Astrocyte (in vitro differentiated cells and primary cell): Measurements from ENCODE around the gene TBC1D10B. TPM values are rescaled to one million over a fixed set of nuclear protein-coding genes. Genes with fewer than 3 reads are reported as not detected.

ENCODE experiments used
- DNase-seq: peaks from one replicate; pipeline ENCODE4 v3.0.0-alpha.2; 2010; ENCODE audit warnings: low read depth
- FAIRE-seq: peaks from 2 replicates; lab custom pipeline; 2011; peaks lifted over from hg19 to GRCh38; lab: Jason Lieb, UNC
- H2AFZ ChIP-seq: 2 replicates; pipeline ENCODE4 v1.6.0; 2012; ENCODE audit warnings: low read depth, low read length, inconsistent platforms
- H3K27ac ChIP-seq: 2 replicates; pipeline ENCODE4 v1.5.1; 2011; ENCODE audit warnings: low read depth, low read length, inconsistent platforms
- H3K27me3 ChIP-seq: 2 replicates; pipeline ENCODE4 v1.6.0; 2011; ENCODE audit warnings: low read length, inconsistent platforms; ENCODE audit not compliant: insufficient read depth
- H3K36me3 ChIP-seq: 2 replicates; pipeline ENCODE4 v1.5.1; 2011; ENCODE audit warnings: low read length, inconsistent platforms; ENCODE audit not compliant: insufficient read depth
- H3K4me1 ChIP-seq: 2 replicates; pipeline ENCODE4 v1.5.1; 2011; ENCODE audit warnings: low read length, inconsistent platforms; ENCODE audit not compliant: insufficient read depth
- H3K4me2 ChIP-seq: 2 replicates; pipeline ENCODE4 v1.6.0; 2012; ENCODE audit warnings: low read length, inconsistent platforms
- H3K4me3 ChIP-seq: 2 replicates; pipeline ENCODE4 v1.5.1; 2011; ENCODE audit warnings: low read depth, mild to moderate bottlenecking, low read length, inconsistent platforms; ENCODE audit not compliant: insufficient read depth
- H3K79me2 ChIP-seq: 2 replicates; pipeline ENCODE4 v1.6.0; 2012; ENCODE audit warnings: mild to moderate bottlenecking, low read length, inconsistent platforms; ENCODE audit not compliant: insufficient read depth
- H3K9ac ChIP-seq: 2 replicates; pipeline ENCODE4 v1.6.0; 2012; ENCODE audit warnings: mild to moderate bottlenecking, low read length, inconsistent platforms
- H3K9me3 ChIP-seq: 2 replicates; pipeline ENCODE4 v1.5.1; 2012; ENCODE audit warnings: low read depth, mild to moderate bottlenecking, low read length, inconsistent platforms; ENCODE audit not compliant: insufficient read depth
- H4K20me1 ChIP-seq: 2 replicates; pipeline ENCODE4 v1.6.0; 2012; ENCODE audit warnings: low read length, inconsistent platforms; ENCODE audit not compliant: insufficient read depth
- H3K27ac Mint-ChIP-seq: one replicate; pipeline ENCODE4 v1.8.0; 2021; ENCODE audit warnings: mild to moderate bottlenecking, mixed read lengths; ENCODE audit not compliant: unreplicated experiment
- H3K27me3 Mint-ChIP-seq: one replicate; pipeline ENCODE4 v1.8.0; 2021; ENCODE audit warnings: low read depth, mixed read lengths; ENCODE audit not compliant: unreplicated experiment
- H3K36me3 Mint-ChIP-seq: one replicate; pipeline ENCODE4 v1.8.0; 2021; ENCODE audit warnings: low read depth, mixed read lengths; ENCODE audit not compliant: unreplicated experiment
- H3K4me1 Mint-ChIP-seq: one replicate; pipeline ENCODE4 v1.8.0; 2021; ENCODE audit warnings: low read depth, mixed read lengths; ENCODE audit not compliant: unreplicated experiment
- H3K4me3 Mint-ChIP-seq: one replicate; pipeline ENCODE4 v1.8.0; 2021; ENCODE audit warnings: mild to moderate bottlenecking, moderate library complexity, mixed read lengths; ENCODE audit not compliant: unreplicated experiment
- H3K9me3 Mint-ChIP-seq: one replicate; pipeline ENCODE4 v1.8.0; 2021; ENCODE audit warnings: mild to moderate bottlenecking, mixed read lengths; ENCODE audit not compliant: unreplicated experiment
- CTCF ChIP-seq: IDR thresholded peaks from 2 replicates; pipeline ENCODE4 v1.5.1; 2011; ENCODE audit warnings: low read depth, mild to moderate bottlenecking, inconsistent platforms, low read length, moderate library complexity; ENCODE audit not compliant: insufficient read depth
- EZH2 ChIP-seq: IDR thresholded peaks from 2 replicates; pipeline ENCODE4 v1.6.1; 2012; ENCODE audit warnings: mild to moderate bottlenecking, low read length, inconsistent platforms; ENCODE audit not compliant: insufficient read depth
- total RNA-seq: library from RNA; stranded (reverse); gene quantifications from 2 replicates; pipeline ENCODE4 v1.2.1, GENCODE V29; 2021

The TBC1D10B gene
- total RNA-seq, 1 donor from 2014 or later = 50.8 TPM

GRCh38 chr16:30356401-30357084 lies 13.8 kb downstream of the TBC1D10B start:
- Histone ChIP-seq H2AFZ (no peak overlapping the region), H4K20me1 (peaks cover 48% of the 10 kb centered on the region), H3K27ac (peak overlapping the region; percentile 99), H3K27me3 (no peaks in the 10 kb centered on the region), H3K9me3 (no peaks in the 10 kb centered on the region), H3K36me3 (peaks cover 15% of the 10 kb centered on the region), H3K79me2 (peaks cover 70% of the 10 kb centered on the region), H3K4me2 (peak overlapping the region; percentile 96), H3K4me3 (no peak overlapping the region), H3K9ac (peak overlapping the region; percentile 29), H3K4me1 (peaks cover 21% of the 10 kb centered on the region)
- peaks cover 15% of the 10 kb centered on the region for H3K4me1 Mint-ChIP-seq
- peak overlapping the region; percentile 99 for H3K27ac Mint-ChIP-seq
- FAIRE-seq (no peak), DNase-seq (no peak)
- peaks cover 23% of the 10 kb centered on the region for H3K36me3 Mint-ChIP-seq
- H3K27me3 Mint-ChIP-seq = no peaks in the 10 kb centered on the region
- TF ChIP-seq CTCF (no peak), EZH2 (no peak)
- H3K4me3 Mint-ChIP-seq = peak overlapping the region; percentile 95
- no peaks in the 10 kb centered on the region for H3K9me3 Mint-ChIP-seq

GRCh38 chr16:30355954-30356308 lies 14.4 kb downstream of the TBC1D10B start:
- peaks cover 50% of the 10 kb centered on the region for H4K20me1 ChIP-seq
- DNase-seq (no peak), FAIRE-seq (no peak)
- peak overlapping the region; percentile 93 for H3K4me3 ChIP-seq
- no peaks in the 10 kb centered on the region for H3K9me3 ChIP-seq
- H3K36me3 ChIP-seq = peaks cover 16% of the 10 kb centered on the region
- H2AFZ ChIP-seq = peak overlapping the region; percentile 66
- Mint-ChIP-seq H3K27ac (peak overlapping the region; percentile 99), H3K36me3 (peaks cover 23% of the 10 kb centered on the region), H3K4me1 (peaks cover 15% of the 10 kb centered on the region), H3K27me3 (no peaks in the 10 kb centered on the region), H3K9me3 (no peaks in the 10 kb centered on the region), H3K4me3 (peak overlapping the region; percentile 95)
- H3K27me3 ChIP-seq = no peaks in the 10 kb centered on the region
- H3K79me2 ChIP-seq = peaks cover 67% of the 10 kb centered on the region
- H3K4me1 ChIP-seq = peaks cover 23% of the 10 kb centered on the region
- H3K4me2 ChIP-seq = peak overlapping the region; percentile 96
- peak overlapping the region; percentile 99 for H3K27ac ChIP-seq
- TF ChIP-seq EZH2 = no peak
- no peak for TF ChIP-seq CTCF
- peak overlapping the region; percentile 96 for H3K9ac ChIP-seq
